Esophagus squamous epithelium (tissue), 5 donors: ENCODE measurements around the gene CACNA1B. TPM values are rescaled to one million over a fixed set of nuclear protein-coding genes. Genes with fewer than 3 reads are reported as not detected.
A peak's percentile ranks its signal among the peaks of the same experiment; 100 is the strongest.

Experiments used
- DNase-seq: peaks from one replicate; lab custom pipeline; 2025; lab: John Stamatoyannopoulos, UW
- H3K27ac ChIP-seq, 4 donors: fragments of 200-600 bp; sonication (generic); one replicate each; pipeline ENCODE4 v1.5.1; 2016 to 2019; ENCODE audit warnings: mild to moderate bottlenecking in 1 of 4
- H3K27me3 ChIP-seq, 4 donors: fragments of 200-600 bp; sonication (generic); 1 replicate in 3 of 4; 2 replicates in 1 of 4; pipeline versions ENCODE4 v1.5.1 to v1.6.0; 2017 to 2021; ENCODE audit warnings: antibody characterized with exemption in 1 of 4
- H3K36me3 ChIP-seq, 3 donors: fragments of 200-600 bp; sonication (generic); one replicate each; pipeline ENCODE4 v1.5.1; 2016 to 2019
- H3K4me1 ChIP-seq, 3 donors: fragments of 200-600 bp; sonication (generic); one replicate each; pipeline ENCODE4 v1.5.1; 2017 to 2019
- H3K4me3 ChIP-seq, 4 donors: fragments of 200-600 bp; sonication (generic); 1 replicate in 3 of 4; 2 replicates in 1 of 4; pipeline ENCODE4 v1.5.1; 2016 to 2019; ENCODE audit warnings: mild to moderate bottlenecking in 2 of 4, moderate library complexity in 1 of 4
- H3K9me3 ChIP-seq, 3 donors: fragments of 200-600 bp; sonication (generic); one replicate each; pipeline ENCODE4 v1.5.1; 2016 to 2019
- CTCF ChIP-seq, 6 experiments: fragments of 450-650 bp in 4 of 6; fragments of 200-600 bp in 2 of 6; sonication (generic) in 2 of 6; IDR thresholded peaks; one replicate each; pipeline ENCODE4 v1.5.1; 2016 to 2019; ENCODE audit warnings: antibody characterized with exemption in 6 of 6, mild to moderate bottlenecking in 4 of 6, moderate library complexity in 4 of 6
- POLR2A ChIP-seq, 4 donors: fragments of 450-650 bp; IDR thresholded peaks; one replicate each; pipeline ENCODE4 v1.6.1; 2017; ENCODE audit warnings: antibody characterized with exemption in 4 of 4, mild to moderate bottlenecking in 4 of 4, moderate library complexity in 3 of 4
- WGBS, 2 donors: methylation state at CpG; one replicate each; pipeline ENCODE4 v1.1.5; 2018; 5-methylcytosine and 5-hydroxymethylcytosine counted together
- intact Hi-C: fragments of 100-400 bp; cut with DNase I; formaldehyde crosslinking; loops from one replicate; pipeline ENCODE4 v1.15.0; 2022
- total RNA-seq, 4 donors: library from RNA; depleted of rRNA; stranded (reverse); fragments of >200 nt; gene quantifications; one replicate each; pipeline ENCODE4 v1.1.0, GENCODE V29; 2016
- donor health status: DM: yes; HTN: yes; CAD: no.

Gene CACNA1B
- total RNA-seq, 4 donors from 2014 or later, result not detected

GRCh38 chr9:137875354-137875753 is 2.2 kb upstream of the CACNA1B start:
- H3K4me1 ChIP-seq, result peaks cover 0 to 10% (median 7%) of the 10 kb centered on the region in 3 donors
- 69 to 87% methylated on average over 7 to 8 of the region's 14 CpGs for WGBS, 2 donors

GRCh38 chr9:137875846-137876245 is 1.7 kb upstream of the CACNA1B start:
- Histone ChIP-seq H3K27me3 (peaks cover 0 to 67% (median 0%) of the 10 kb centered on the region in 4 donors), H3K9me3 (no peaks in the 10 kb centered on the region), H3K4me1 (peaks cover 0 to 10% (median 7%) of the 10 kb centered on the region in 3 donors), H3K36me3 (no peaks in the 10 kb centered on the region), H3K4me3 (no peak overlapping the region), H3K27ac (no peak overlapping the region)
- intact Hi-C loops, result no loop called here
- TF ChIP-seq POLR2A (IDR thresholded peaks at IDR 0.05), result no peak
- no peak for TF ChIP-seq CTCF (IDR thresholded peaks at IDR 0.05)
- DNase-seq, result no peak
- WGBS, 2 donors, result 88 to 89% methylated on average over 10 of the region's 10 CpGs

More at GRCh38 chr9:137875354-137875753, 2.2 kb upstream of the CACNA1B start:
- H3K36me3 ChIP-seq, result no peaks in the 10 kb centered on the region
- no peak overlapping the region for H3K4me3 ChIP-seq
- TF ChIP-seq POLR2A (IDR thresholded peaks at IDR 0.05), result no peak
- no peak for TF ChIP-seq CTCF (IDR thresholded peaks at IDR 0.05)
- no peak for DNase-seq
- intact Hi-C loops, result no loop called here
- peaks cover 0 to 62% (median 0%) of the 10 kb centered on the region in 4 donors for H3K27me3 ChIP-seq
- H3K9me3 ChIP-seq, result no peaks in the 10 kb centered on the region
- no peak overlapping the region for H3K27ac ChIP-seq

GRCh38 chr9:137876269-137876668 is 1.3 kb upstream of the CACNA1B start:
- H3K27me3 ChIP-seq, result peaks cover 0 to 69% (median 0%) of the 10 kb centered on the region in 4 donors

GRCh38 chr9:137876781-137877386 is 698 bp upstream of the CACNA1B start:
- WGBS, 2 donors, result 55 to 98% methylated on average over 6 to 10 of the region's 47 CpGs
- no peak for TF ChIP-seq CTCF (IDR thresholded peaks at IDR 0.05)
- TF ChIP-seq POLR2A (IDR thresholded peaks at IDR 0.05), result no peak
- Histone ChIP-seq H3K9me3 (no peaks in the 10 kb centered on the region), H3K4me3 (no peak overlapping the region), H3K36me3 (no peaks in the 10 kb centered on the region), H3K27me3 (peaks cover 0 to 75% (median 0%) of the 10 kb centered on the region in 4 donors), H3K4me1 (peaks cover 0 to 10% (median 7%) of the 10 kb centered on the region in 3 donors), H3K27ac (no peak overlapping the region)
- intact Hi-C loops, result no loop called here
- no peak for DNase-seq

More at GRCh38 chr9:137876269-137876668, 1.3 kb upstream of the CACNA1B start:
- no peak for DNase-seq
- no peaks in the 10 kb centered on the region for H3K36me3 ChIP-seq
- H3K9me3 ChIP-seq, result no peaks in the 10 kb centered on the region
- intact Hi-C loops, result no loop called here
- TF ChIP-seq POLR2A (IDR thresholded peaks at IDR 0.05) (no peak), CTCF (IDR thresholded peaks at IDR 0.05) (no peak)
- H3K27ac ChIP-seq, result no peak overlapping the region
- H3K4me1 ChIP-seq, result peaks cover 0 to 10% (median 7%) of the 10 kb centered on the region in 3 donors
- H3K4me3 ChIP-seq, result no peak overlapping the region
- 77 to 87% methylated on average over 6 to 8 of the region's 8 CpGs for WGBS, 2 donors

GRCh38 chr9:137878146-137878941 is 762 bp downstream of the CACNA1B start:
- WGBS, 2 donors, result 10% methylated on average over 25 of the region's 101 CpGs; no CpG with 5 or more reads in 1 of the 2 donors
- Histone ChIP-seq H3K4me3 (peak overlapping the region in 2 of 4 donors; percentile 34 to 44), H3K36me3 (no peaks in the 10 kb centered on the region), H3K4me1 (peaks cover 0 to 10% (median 7%) of the 10 kb centered on the region in 3 donors), H3K27me3 (peaks cover 0 to 77% (median 0%) of the 10 kb centered on the region in 4 donors), H3K27ac (no peak overlapping the region), H3K9me3 (no peaks in the 10 kb centered on the region)
- TF ChIP-seq POLR2A (IDR thresholded peaks at IDR 0.05), result no peak
- no peak for TF ChIP-seq CTCF (IDR thresholded peaks at IDR 0.05)
- DNase-seq, result no peak
- intact Hi-C loops, result no loop called here
